Activated CD8-positive, alpha-beta memory T cell treated with anti-CD3 and anti-CD28 coated beads for 1 hour (primary cell): ENCODE results near the gene SORCS2.

Source experiments
- DNase-seq, 2 donors: peaks; one replicate each; pipeline ENCODE4 v3.0.0-alpha.2; 2020; ENCODE audit warnings: low read depth in 1 of 2; ENCODE audit errors: extremely low read depth in 1 of 2

The SORCS2 gene

GRCh38 chr4:7653510-7654369 is 461.4 kb downstream of the SORCS2 start:
- DNase-seq = no peak

GRCh38 chr4:7654550-7655445 is 462.5 kb downstream of the SORCS2 start:
- no peak for DNase-seq

GRCh38 chr4:7655511-7656243 is 463.3 kb downstream of the SORCS2 start:
- no peak for DNase-seq

- DNase-seq = no peak
These were observed 464.0 kb downstream of the SORCS2 start for GRCh38 chr4:7656244-7656800.

GRCh38 chr4:7657545-7658297 is 465.4 kb downstream of the SORCS2 start:
- no peak for DNase-seq

- no peak for DNase-seq
These were observed 466.2 kb downstream of the SORCS2 start for GRCh38 chr4:7658341-7659204.

- no peak for DNase-seq
These were observed 467.3 kb downstream of the SORCS2 start for GRCh38 chr4:7659429-7660175.

GRCh38 chr4:7660176-7661039 is 468.1 kb downstream of the SORCS2 start:
- no peak for DNase-seq

GRCh38 chr4:7661066-7661748 is 468.9 kb downstream of the SORCS2 start:
- DNase-seq = no peak

GRCh38 chr4:7661846-7662506 is 469.6 kb downstream of the SORCS2 start:
- no peak for DNase-seq

- no peak for DNase-seq
These were observed 470.1 kb downstream of the SORCS2 start for GRCh38 chr4:7662507-7662846.

GRCh38 chr4:7663075-7663541 is 470.8 kb downstream of the SORCS2 start:
- DNase-seq = no peak

- DNase-seq = no peak
These were observed 471.8 kb downstream of the SORCS2 start for GRCh38 chr4:7664106-7664505.

GRCh38 chr4:7665321-7665720 is 473.0 kb downstream of the SORCS2 start:
- DNase-seq = no peak

GRCh38 chr4:7666011-7666410 is 473.7 kb downstream of the SORCS2 start:
- DNase-seq = no peak

GRCh38 chr4:7666744-7667143 is 474.4 kb downstream of the SORCS2 start:
- DNase-seq = no peak
